ENCODE measurements around the gene PRKCG.

The PRKCG gene

DNA sequence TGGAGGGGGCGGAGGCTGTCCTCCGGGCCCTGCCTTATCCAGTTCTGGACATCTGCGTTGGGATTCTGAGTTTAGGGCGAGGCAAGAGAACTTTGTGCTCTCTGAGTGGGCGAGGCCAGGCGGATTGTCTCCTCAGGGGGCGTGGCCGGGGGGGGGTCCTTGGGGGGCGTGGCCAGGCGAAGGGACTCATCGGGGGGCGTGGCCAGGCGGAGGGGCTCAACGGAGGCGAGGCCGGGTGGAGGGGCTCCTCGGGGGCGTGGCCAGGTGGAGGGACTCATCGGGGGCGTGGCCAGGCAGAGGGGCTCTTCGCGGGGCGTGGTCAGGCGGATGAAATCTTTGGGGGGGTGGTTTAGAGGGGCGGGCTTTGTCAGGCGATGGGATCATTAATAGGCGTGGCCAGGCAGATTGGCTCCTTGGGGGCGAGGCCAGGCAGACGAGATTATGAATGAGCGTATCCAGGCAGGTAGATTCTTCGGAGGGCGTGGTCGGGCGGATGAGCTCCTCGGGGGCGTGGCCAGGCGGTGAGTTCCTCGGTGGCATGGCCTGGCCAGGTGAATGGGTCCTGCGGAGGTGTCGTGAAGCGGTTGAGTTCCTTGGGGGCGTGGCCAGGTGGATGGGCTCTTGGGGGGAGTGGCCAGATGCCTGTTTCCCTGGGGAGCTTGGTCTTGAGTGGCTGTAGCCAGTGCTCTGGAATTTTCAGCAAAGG is 16.8 kb downstream of the PRKCG start:
- no peak for DNase-seq (ENCODE audit: low read depth in 3 of 3)

DNA sequence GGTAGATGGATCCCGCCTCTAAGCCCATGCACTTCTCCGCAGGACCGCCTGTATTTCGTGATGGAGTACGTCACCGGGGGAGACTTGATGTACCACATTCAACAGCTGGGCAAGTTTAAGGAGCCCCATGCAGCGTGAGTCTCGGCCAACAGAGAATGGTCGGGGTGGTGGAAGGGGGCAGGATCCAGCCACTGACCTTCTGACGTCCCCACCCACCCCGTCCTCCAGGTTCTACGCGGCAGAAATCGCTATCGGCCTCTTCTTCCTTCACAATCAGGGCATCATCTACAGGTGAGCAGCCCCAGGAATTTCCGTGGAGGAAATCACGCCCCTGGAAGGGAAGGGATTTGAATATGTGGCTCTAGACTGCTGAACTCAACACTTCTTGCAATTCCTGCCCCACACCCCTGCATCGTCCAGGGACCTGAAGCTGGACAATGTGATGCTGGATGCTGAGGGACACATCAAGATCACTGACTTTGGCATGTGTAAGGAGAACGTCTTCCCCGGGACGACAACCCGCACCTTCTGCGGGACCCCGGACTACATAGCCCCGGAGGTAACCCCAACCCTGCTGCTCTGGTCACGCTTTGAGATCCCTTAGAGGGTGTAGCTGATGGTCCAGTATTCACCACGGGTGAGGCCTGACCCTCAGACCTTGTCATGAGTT is 18.3 kb downstream of the PRKCG start:
- no peak for DNase-seq (ENCODE audit: low read depth in 3 of 3)

- DNase-seq (ENCODE audit: low read depth in 3 of 3) = no peak
Measured at GRCh38 chr19:53903055-53903680, 21.2 kb downstream of the PRKCG start.

DNA sequence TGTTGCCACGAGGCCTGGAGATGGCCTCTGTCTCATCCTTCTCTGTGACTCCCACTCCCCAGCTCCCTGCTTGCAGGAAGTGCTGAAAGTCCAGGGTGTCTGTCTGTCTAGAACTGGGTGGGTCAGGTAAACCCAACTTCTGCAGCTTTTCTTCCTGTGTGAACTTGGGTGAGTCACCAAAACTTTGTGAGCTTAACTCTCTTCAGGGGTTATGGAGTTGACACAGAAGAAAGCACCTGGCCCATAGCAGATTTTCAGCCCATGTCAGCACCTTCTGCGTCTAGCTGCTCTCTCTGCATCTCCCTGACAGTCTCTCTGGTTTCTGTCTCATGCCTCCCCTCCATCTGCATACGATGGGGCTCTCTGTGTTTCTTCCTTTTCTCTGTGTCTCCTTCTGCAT is 22.9 kb downstream of the PRKCG start:
- DNase-seq (ENCODE audit: low read depth in 3 of 3) = no peak

DNA sequence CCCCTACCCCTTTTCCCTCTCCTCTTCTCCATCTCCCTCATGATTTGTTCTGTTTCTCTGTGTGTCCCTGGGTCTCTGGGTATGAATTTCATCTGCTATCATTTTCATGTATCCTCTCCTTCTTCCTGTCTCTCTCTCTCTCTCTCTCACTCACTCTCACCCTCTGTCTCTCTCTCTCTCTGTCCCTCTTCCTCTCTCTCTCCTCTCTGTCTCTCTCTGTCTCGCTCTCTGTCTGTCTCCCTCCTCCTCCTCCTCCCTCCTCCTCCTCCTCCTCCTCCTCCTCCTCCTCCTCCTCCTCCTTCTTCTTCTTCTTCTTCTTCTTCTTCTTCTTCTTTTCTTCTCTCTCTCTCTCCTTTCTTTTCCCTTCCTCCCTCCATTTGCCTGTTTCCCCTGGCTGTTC is 23.8 kb downstream of the PRKCG start:
- no peak for DNase-seq (ENCODE audit: low read depth in 3 of 3)

- DNase-seq (ENCODE audit: low read depth in 3 of 3) = peak; percentile 41 to 65 (median 60)
Measured at GRCh38 chr19:53906211-53907192, 24.5 kb downstream of the PRKCG start.

GRCh38 chr19:53907193-53907581 is 25.2 kb downstream of the PRKCG start:
- no peak for DNase-seq (ENCODE audit: low read depth in 3 of 3)

DNA sequence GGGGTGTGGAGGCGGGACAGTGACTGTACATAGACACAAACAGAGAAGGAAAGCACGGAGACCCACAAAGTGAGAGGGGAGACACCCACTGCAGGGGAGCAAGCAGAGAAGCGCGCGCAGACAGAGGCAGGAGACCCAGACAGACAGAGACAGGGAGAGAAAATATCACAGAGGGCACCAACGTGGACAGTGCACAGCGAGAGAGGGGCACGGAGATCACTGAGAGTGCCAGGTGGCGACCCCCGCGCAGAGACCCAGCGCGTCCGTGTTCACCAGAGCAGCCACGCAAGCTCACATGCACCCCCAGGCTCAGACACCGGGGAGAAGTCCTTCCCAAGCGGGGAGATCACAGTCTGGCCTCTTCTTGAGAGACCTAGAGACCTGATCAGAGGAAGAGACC is 25.7 kb downstream of the PRKCG start:
- no peak for DNase-seq (ENCODE audit: low read depth in 3 of 3)

- DNase-seq (ENCODE audit: low read depth in 3 of 3) = peak; percentile 28 to 47 (median 36)
Measured at GRCh38 chr19:53908106-53908934, 26.3 kb downstream of the PRKCG start.

DNA sequence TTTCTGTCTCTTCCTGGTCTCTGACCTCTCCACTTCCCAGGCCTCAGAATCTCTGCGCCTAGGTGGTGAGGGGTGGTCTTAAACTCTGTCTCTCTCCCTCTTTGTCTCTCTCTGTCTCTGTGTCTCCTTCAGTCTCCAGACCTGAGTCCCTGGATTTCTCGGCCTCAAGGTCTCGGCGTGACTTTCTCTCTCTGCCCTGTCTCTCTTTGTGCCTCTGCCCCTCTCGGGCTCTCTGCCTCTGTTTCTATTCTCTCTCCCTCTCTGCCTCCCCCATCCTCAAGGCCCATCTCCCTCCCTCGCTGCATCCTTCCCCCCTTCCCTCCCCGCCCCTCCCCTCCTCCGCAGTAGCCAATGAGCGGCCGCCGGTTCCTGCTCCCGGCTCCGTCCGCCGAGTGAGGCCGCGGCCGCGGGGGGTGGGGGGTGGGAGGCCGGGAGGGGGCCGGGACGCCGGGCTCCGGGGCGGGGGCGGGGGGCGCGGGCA is 27.0 kb downstream of the PRKCG start, which contains the start of gene CACNG7:
Gene CACNG7, plus strand, starts transcription at position 344 of the 481 bp plus-strand sequence. CDS start 3,554 bp downstream, outside the sequence.
- DNase-seq (ENCODE audit: low read depth in 3 of 3) = no peak

GRCh38 chr19:53909471-53910169 is 27.6 kb downstream of the PRKCG start:
- DNase-seq (ENCODE audit: low read depth in 3 of 3) = no peak

- no peak for DNase-seq (ENCODE audit: low read depth in 3 of 3)
Measured at GRCh38 chr19:53910170-53910518, 28.1 kb downstream of the PRKCG start.

- no peak for DNase-seq (ENCODE audit: low read depth in 3 of 3)
Measured at GRCh38 chr19:53912653-53913052, 30.7 kb downstream of the PRKCG start.

- no peak for DNase-seq (ENCODE audit: low read depth in 3 of 3)
Measured at GRCh38 chr19:53915000-53915399, 33.0 kb downstream of the PRKCG start.

- DNase-seq (ENCODE audit: low read depth in 3 of 3) = no peak
Measured at GRCh38 chr19:53916004-53916403, 34.0 kb downstream of the PRKCG start.

- no peak for DNase-seq (ENCODE audit: low read depth in 3 of 3)
Measured at GRCh38 chr19:53917356-53917755, 35.4 kb downstream of the PRKCG start.

GRCh38 chr19:53927739-53928138 is 45.7 kb downstream of the PRKCG start:
- DNase-seq (ENCODE audit: low read depth in 3 of 3) = no peak

GRCh38 chr19:53936029-53936428 is 54.0 kb downstream of the PRKCG start:
- DNase-seq (ENCODE audit: low read depth in 3 of 3) = no peak

GRCh38 chr19:53942001-53942786 is 60.2 kb downstream of the PRKCG start:
- no peak for DNase-seq (ENCODE audit: low read depth in 3 of 3)

Measured in stimulated activated CD4-positive, alpha-beta T cell treated with anti-CD3 and anti-CD28 coated beads, TNF-alpha, amount 100 ng/mL, for 48 hours (primary cell).